ENCODE data around the gene ZNF827. TPM values are rescaled to one million over a fixed set of nuclear protein-coding genes. Genes with fewer than 3 reads are reported as not detected.

Gene ZNF827
- total and polyA plus RNA-seq, 2 of the 8 experiments (the other 6 are each of a cell fraction or from before 2014, with no cell fraction given): 25.3 to 26.2 TPM

GRCh38 chr4:145907390-145907789 is 31.2 kb downstream of the ZNF827 start:
- no peak overlapping the region for H3K4me3 ChIP-seq (ENCODE audit: extremely low read depth in 1 of 4, insufficient read depth in 2 of 4, low read depth in 3 of 4, low read length in 4 of 4)
- TF ChIP-seq POLR2A (IDR thresholded peaks at IDR 0.05; ENCODE audit: control extremely low read depth in 1 of 2, low read depth in 2 of 2, low read length in 2 of 2): no peak
- TF ChIP-seq CTBP2 (IDR thresholded peaks at IDR 0.05; ENCODE audit: borderline replicate concordance, insufficient read depth, insufficient read length, low read length): no peak
- no peak for TF ChIP-seq POU5F1 (IDR thresholded peaks at IDR 0.05; ENCODE audit: low read depth, low read length)

More at GRCh38 chr4:145907390-145907789, 31.2 kb downstream of the ZNF827 start:
- Histone ChIP-seq H3K14ac (ENCODE audit: insufficient read length) (no peak overlapping the region), H3K4me1 (replicated peaks in 1 of 4; ENCODE audit: control insufficient read depth in 3 of 4, insufficient read depth in 4 of 4, low read length in 3 of 4) (peaks cover 0 to 25% (median 8%) of the 10 kb centered on the region in 4 experiments; a peak in 5 of 7 replicates), H3K27ac (ENCODE audit: low read depth, low read length) (no peak overlapping the region; the same call in 1 of the 2 replicates), H3K79me1 (ENCODE audit: low read depth, low read length) (peaks cover 14% of the 10 kb centered on the region), H3K79me2 (ENCODE audit: control insufficient read depth in 1 of 2, insufficient read depth in 2 of 2, low read length in 2 of 2) (peaks cover 6 to 97% of the 10 kb centered on the region in 2 experiments), H4K5ac (ENCODE audit: insufficient read length, low read depth, low read length) (no peak overlapping the region), H2AK5ac (ENCODE audit: low read depth, low read length) (no peak overlapping the region), H3K18ac (ENCODE audit: extremely low read depth, low read length) (no peak overlapping the region), H4K8ac (ENCODE audit: extremely low read depth, insufficient read depth, low read length) (no peak overlapping the region), H4K20me1 (replicated peaks in 1 of 2; ENCODE audit: control insufficient read depth in 1 of 2, insufficient read depth in 2 of 2, low read length in 2 of 2) (no peaks in the 10 kb centered on the region), H3K36me3 (ENCODE audit: control insufficient read depth in 2 of 4, insufficient read depth in 4 of 4, low read length in 3 of 4) (peaks cover 0 to 7% (median 5%) of the 10 kb centered on the region in 4 experiments; a peak in 4 of 8 replicates), H2AFZ (ENCODE audit: low read length) (no peak overlapping the region), H3K23ac (ENCODE audit: insufficient read length) (no peak overlapping the region), H4K91ac (replicated peaks; ENCODE audit: insufficient read length, low read length) (no peak overlapping the region), H2BK120ac (replicated peaks; ENCODE audit: low read depth, low read length) (no peak overlapping the region), H2BK20ac (ENCODE audit: low read length) (no peak overlapping the region), H2BK5ac (ENCODE audit: low read depth, low read length) (peak overlapping the region; percentile 53; the same call in 1 of the 2 replicates), H3K27me3 (replicated peaks in 1 of 4; ENCODE audit: control insufficient read depth in 3 of 4, extremely low read depth in 1 of 4, insufficient read depth in 3 of 4, low read length in 3 of 4) (peaks cover 0 to 1% (median 0%) of the 10 kb centered on the region in 4 experiments; a peak in 1 of 7 replicates), H3K23me2 (ENCODE audit: low read depth, low read length) (no peaks in the 10 kb centered on the region), H3K9me3 (ENCODE audit: insufficient read depth in 2 of 2, low read depth in 1 of 2, low read length in 1 of 2) (no peaks in the 10 kb centered on the region), H2BK15ac (ENCODE audit: low read length) (no peak overlapping the region), H3K4ac (replicated peaks; ENCODE audit: insufficient read length, low read depth, low read length) (no peak overlapping the region), H3K4me2 (ENCODE audit: insufficient read depth in 1 of 2, low read depth in 2 of 2, low read length in 2 of 2) (0 out of 4 replicates have a peak overlapping the region, but pooled peaks of 1 of the 2 experiments have one; percentile 1), H3K9ac (replicated peaks in 1 of 4; ENCODE audit: extremely low read depth in 1 of 4, low read depth in 3 of 4, low read length in 3 of 4) (no peak overlapping the region), H3K56ac (replicated peaks; ENCODE audit: insufficient read length, low read depth, low read length) (no peak overlapping the region), H2BK12ac (ENCODE audit: low read depth, low read length) (no peak overlapping the region)
- DNase-seq (ENCODE audit: low read depth in 1 of 2, low spot score in 2 of 2) (no peak), FAIRE-seq (no peak)
- ChIA-PET POLR2A (ENCODE audit: partially characterized antibody) (interaction anchor here (0.5 to 0.8 kb wide), 3 partner anchors 24 to 320 kb away, joined by 3 to 4 read pairs (median 3); no protein-coding TSS in a partner anchor), CTCF (ENCODE audit: partially characterized antibody) (interaction anchor here (0.6 to 3.1 kb wide), 12 partner anchors 9 to 690 kb away, joined by 3 to 19 read pairs (median 3); no protein-coding TSS in a partner anchor)
- WGBS, 2 experiments (ENCODE audit: extremely low coverage in 1 of 2, insufficient coverage in 1 of 2, insufficient read length in 1 of 2, insufficient replicate concordance in 2 of 2, low coverage in 1 of 2, low lambda C conversion rate in 2 of 2, missing lambda C conversion rate in 1 of 2): 67% methylated on average over 4 of the region's 4 CpGs; no CpG with 5 or more reads in 1 of the 2 experiments

All from H1 (cell line).